CD4-positive, alpha-beta T cell treated with Interleukin-12 subunit alpha and Interleukin-12 subunit beta, for 1 hour (primary cell): Measurements from ENCODE around the gene HYOU1.
"Not testable (repeated sequence)": the region's sequence is repeated elsewhere in the genome, so short reads cannot be mapped to it uniquely, and the experiment has no call there.

ENCODE experiments used
- DNase-seq: peaks from one replicate; pipeline ENCODE4 v3.0.0-alpha.2; 2020

Gene HYOU1

GRCh38 chr11:119041821-119042514 is 15.0 kb downstream of the HYOU1 start:
- no peak for DNase-seq

GRCh38 chr11:119039471-119039870 is 17.5 kb downstream of the HYOU1 start:
- not testable (repeated sequence) for DNase-seq

- DNase-seq, result no peak
Measured at GRCh38 chr11:119038884-119039283, 18.1 kb downstream of the HYOU1 start.

GRCh38 chr11:119034813-119035212 is 22.2 kb downstream of the HYOU1 start:
- DNase-seq, result no peak

DNA sequence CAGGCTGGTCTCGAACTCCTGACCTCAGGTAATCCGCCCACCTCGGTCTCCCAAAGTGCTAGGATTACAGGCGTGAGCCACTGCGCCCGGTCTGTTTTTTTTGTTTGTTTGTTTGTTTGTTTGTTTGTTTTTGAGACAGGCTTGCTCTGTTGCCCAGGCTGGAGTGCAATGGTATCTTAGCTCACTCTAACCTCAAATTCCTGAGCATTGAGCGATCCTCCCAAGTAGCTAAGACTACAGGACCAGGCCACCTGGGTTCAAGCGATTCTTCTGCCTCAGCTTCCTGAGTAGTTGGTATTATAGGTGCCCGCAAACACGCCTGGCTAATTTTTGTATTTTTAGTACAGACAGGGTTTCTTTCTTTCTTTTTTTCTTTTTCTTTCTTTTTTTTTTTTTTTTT is 23.6 kb downstream of the HYOU1 start:
- not testable (repeated sequence) for DNase-seq

GRCh38 chr11:119031912-119032280 is 25.1 kb downstream of the HYOU1 start:
- no peak for DNase-seq

- peak; percentile 100 for DNase-seq
Measured at GRCh38 chr11:119030329-119031047, 26.5 kb downstream of the HYOU1 start, which contains the start of gene SLC37A4. Gene SLC37A4, minus strand, starts transcription at chr11:119030877.

- no peak for DNase-seq
Measured at GRCh38 chr11:119030029-119030328, 27.0 kb downstream of the HYOU1 start.

DNA sequence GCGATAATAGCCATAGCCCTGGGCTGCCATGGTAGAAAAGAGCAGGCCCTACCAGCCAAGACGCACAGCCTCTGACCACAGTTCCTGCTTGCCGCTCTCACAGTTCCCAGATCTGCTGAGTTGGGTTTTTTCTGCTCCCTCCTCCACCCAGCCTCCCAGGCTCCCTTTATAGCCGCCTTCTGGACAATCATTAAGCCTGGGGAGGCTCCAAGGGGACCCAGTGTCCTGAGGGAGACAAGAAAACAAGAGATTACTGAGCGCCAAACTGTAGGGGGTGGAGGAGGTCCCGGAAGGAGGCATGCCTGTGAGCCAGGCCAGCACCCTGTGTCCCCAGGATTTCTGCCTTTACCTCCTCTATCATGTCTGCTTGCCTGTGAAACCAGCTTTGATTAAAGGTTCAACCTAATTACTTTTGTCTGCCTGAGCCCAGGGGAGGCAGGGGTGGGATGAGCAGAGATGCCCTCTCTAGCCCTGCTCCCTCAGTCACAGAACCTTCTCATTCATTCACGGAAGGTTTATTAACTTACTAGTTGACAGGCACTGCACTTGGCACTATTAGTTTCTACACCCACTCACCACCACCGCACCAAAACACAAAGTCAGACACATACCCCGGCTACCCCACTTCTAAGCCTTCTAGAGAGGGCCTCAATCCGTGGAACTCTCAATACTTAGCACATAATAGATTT is 27.5 kb downstream of the HYOU1 start:
- no peak for DNase-seq

DNA sequence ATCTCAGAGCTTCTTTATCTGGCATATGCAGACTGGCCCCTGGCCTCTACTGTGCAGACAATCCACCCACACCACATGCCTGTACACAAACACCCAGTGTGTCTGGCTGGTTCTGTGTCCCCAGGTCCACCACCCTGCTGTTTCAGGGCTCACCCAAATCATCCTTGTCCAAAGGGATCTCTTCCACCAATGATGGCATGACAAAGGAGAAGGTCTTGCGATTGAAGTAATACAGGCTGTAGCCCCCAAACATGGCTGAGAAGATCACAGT is 28.0 kb downstream of the HYOU1 start:
- no peak for DNase-seq

- DNase-seq, result no peak
Measured at GRCh38 chr11:119028346-119029068, 28.5 kb downstream of the HYOU1 start.

GRCh38 chr11:119027561-119028345 is 29.3 kb downstream of the HYOU1 start:
- DNase-seq, result no peak

DNA sequence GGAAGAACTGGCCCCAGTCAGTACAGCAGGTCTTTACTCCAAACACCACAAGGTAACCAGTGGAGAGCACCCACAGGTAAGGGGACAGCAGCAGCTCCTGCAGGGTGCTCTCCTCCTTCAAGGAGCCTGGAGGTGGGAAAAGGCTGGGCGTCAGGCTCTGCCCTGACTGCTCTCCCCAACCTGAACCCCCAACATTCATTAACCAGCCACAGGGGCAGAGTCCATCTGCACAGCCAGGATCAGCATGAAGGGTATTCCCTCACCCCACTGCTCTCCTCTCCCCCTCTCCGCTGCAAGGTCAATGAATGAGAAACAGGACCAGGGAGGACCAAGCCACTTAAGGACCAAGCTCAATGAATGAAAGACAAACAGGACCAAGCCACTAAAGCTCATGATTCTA is 30.0 kb downstream of the HYOU1 start:
- no peak for DNase-seq

GRCh38 chr11:119025978-119026766 is 30.8 kb downstream of the HYOU1 start:
- no peak for DNase-seq

DNA sequence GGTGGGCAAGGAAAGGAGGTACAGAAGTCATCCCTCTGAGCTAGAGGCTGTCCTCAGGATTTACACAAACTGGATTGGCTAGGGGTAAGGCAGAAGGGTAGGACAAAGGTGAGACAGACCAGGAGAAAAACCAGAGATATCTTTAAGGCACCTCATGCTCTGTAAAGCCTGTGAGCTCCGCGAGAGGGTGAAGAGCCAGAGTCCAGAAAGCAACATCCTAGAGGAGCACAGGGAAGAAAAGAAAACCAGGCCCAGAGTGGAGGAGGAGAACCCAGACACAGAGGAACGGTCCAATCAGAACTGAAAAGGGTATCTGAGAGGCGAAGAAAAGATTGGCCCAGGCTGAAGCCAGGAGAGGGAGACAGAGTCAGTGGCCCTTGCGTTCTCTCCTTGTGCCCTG is 31.5 kb downstream of the HYOU1 start:
- no peak for DNase-seq

DNA sequence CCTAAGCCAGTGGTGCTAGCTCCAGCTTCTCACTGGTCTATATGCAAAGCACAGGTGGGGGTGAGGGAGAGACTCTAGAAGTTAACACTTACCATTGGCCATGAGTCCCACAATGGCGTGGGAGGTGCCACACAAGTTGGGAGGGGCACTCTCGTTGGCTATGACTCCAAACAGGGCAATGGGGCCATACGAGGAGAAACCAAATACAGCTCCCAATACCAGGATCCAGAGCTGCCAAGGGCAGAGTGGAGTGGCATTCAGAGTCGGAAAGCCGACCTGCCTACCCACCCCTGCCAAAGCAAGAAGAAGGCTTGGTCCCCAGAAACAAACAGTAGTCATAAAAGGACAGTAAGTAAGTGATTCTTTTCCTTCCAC is 31.9 kb downstream of the HYOU1 start:
- DNase-seq, result no peak

DNA sequence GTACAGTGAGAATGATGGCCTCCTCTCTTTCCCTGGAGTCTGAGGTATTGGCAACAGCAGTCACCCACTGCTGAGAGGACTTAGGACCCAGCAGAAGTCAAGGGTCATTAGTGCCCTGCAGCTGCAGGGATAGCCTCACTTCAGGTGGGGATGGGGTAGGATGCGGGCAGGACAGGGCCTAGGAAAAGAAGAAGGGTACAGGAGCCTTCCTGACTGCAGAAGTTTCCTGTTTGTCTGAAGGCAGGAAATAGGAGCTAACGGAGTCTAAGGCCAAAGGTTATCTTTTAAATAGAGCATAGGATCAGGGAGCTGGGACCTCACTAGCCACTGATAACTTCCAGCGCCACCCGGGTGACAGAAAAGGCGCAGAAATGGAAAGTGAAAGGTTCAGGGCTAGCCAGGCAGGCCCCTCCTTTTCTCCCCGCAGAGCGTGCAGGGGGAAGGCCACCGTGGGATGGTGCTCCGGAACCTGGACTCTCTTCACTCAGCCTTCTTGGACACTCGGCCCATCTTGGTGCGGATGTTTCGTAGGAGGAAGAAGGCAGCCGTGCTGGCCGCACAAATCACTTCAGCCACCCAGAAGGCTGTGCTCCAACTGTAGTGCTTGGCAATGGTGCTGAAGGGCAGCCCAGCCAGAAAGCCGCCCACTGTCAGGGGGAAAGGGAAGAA is 32.4 kb downstream of the HYOU1 start:
- no peak for DNase-seq

DNA sequence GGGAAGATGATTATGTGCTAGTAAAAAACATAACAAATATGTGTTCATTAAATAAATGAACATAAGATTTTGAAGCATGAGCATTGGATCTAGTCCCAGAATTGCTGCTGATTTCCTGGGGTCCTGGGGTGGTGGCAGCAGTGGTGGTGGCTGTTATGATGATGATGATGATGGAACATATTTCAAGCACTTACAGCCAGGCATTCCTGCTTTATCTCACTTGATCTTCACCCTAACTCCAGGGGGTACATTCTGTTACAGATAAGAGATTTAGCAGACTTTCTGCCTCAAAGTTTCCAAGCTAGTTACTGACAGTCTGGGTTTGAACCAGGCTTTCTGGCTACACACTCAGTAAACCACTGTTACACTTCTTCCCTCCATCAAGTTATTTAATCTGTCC is 33.3 kb downstream of the HYOU1 start:
- DNase-seq, result no peak

GRCh38 chr11:119021631-119022030 is 35.4 kb downstream of the HYOU1 start:
- no peak for DNase-seq

GRCh38 chr11:119019996-119020395 is 37.0 kb downstream of the HYOU1 start:
- DNase-seq, result no peak

- peak; percentile 95 for DNase-seq
Measured at GRCh38 chr11:119018074-119018938, 38.7 kb downstream of the HYOU1 start, which contains the start of the genes RPS25 and TRAPPC4. Gene RPS25, minus strand, starts transcription at chr11:119018343. Its CDS starts 59 bp downstream, at chr11:119018284. Gene TRAPPC4, plus strand, starts transcription at chr11:119018766. Its CDS starts 30 bp downstream, at chr11:119018796.
